Nephron (organoid): ENCODE results near the gene ARL14EPL.
A peak's percentile ranks its signal among the peaks of the same experiment; 100 is the strongest.

Experiments
- H3K27ac Mint-ChIP-seq, 3 experiments: 2 replicates each; pipeline ENCODE4 v1.8.0; 2020; ENCODE audit warnings: mixed read lengths in 3 of 3, mild to moderate bottlenecking in 2 of 3, moderate library complexity in 1 of 3
- H3K27me3 Mint-ChIP-seq: 2 replicates; pipeline ENCODE4 v1.8.0; 2021; ENCODE audit warnings: low read depth, mild to moderate bottlenecking, moderate library complexity, mixed read lengths
- H3K36me3 Mint-ChIP-seq: 2 replicates; pipeline ENCODE4 v1.8.0; 2020; ENCODE audit warnings: low read depth, mixed read lengths
- H3K4me1 Mint-ChIP-seq: 2 replicates; pipeline ENCODE4 v1.8.0; 2020; ENCODE audit warnings: mixed read lengths
- H3K4me3 Mint-ChIP-seq, 3 experiments: 2 replicates each; pipeline ENCODE4 v1.8.0; 2020; ENCODE audit warnings: mild to moderate bottlenecking in 3 of 3, mixed read lengths in 3 of 3, moderate library complexity in 2 of 3
- H3K9me3 Mint-ChIP-seq: 2 replicates; pipeline ENCODE4 v1.8.0; 2020; ENCODE audit warnings: mixed read lengths
- TF ChIP-seq, protein P1 (sequence below), 3 experiments: fragments of 200-600 bp; sonication (generic); IDR thresholded peaks; one replicate each; pipeline ENCODE4 v1.5.0; 2021; ENCODE audit warnings: antibody characterized with exemption in 3 of 3; ENCODE audit not compliant: unreplicated experiment in 3 of 3

Gene ARL14EPL

DNA sequence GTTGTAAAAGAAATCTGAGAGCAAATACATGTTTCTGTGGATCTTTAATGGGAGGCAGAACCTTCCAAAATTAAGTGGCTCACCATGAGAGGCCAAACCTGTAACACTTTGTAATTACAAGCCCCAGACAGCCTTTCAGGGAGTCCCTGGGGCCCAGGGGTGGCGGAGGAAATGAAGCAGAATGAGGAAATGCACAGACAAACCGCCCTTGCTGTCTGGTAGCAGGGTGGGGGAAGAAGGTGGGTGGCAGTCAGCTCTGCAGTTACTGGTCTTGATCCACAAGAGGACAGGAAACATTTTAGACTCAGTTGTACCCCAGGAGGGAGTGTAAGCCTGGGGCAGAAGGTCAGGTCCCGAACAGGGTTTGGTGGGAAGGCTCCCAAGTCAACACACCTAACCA, 6.5 kb downstream of the ARL14EPL start:
- H3K4me3 Mint-ChIP-seq, result no peak overlapping the region
- no peaks in the 10 kb centered on the region for H3K36me3 Mint-ChIP-seq
- peak overlapping the region in 1 of 3 experiments; percentile 15 for H3K27ac Mint-ChIP-seq
- no peaks in the 10 kb centered on the region for H3K9me3 Mint-ChIP-seq
- peaks cover 9% of the 10 kb centered on the region for H3K4me1 Mint-ChIP-seq
- TF ChIP-seq, protein P1, sequence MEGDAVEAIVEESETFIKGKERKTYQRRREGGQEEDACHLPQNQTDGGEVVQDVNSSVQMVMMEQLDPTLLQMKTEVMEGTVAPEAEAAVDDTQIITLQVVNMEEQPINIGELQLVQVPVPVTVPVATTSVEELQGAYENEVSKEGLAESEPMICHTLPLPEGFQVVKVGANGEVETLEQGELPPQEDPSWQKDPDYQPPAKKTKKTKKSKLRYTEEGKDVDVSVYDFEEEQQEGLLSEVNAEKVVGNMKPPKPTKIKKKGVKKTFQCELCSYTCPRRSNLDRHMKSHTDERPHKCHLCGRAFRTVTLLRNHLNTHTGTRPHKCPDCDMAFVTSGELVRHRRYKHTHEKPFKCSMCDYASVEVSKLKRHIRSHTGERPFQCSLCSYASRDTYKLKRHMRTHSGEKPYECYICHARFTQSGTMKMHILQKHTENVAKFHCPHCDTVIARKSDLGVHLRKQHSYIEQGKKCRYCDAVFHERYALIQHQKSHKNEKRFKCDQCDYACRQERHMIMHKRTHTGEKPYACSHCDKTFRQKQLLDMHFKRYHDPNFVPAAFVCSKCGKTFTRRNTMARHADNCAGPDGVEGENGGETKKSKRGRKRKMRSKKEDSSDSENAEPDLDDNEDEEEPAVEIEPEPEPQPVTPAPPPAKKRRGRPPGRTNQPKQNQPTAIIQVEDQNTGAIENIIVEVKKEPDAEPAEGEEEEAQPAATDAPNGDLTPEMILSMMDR (IDR thresholded peaks at IDR 0.05; ENCODE audit: unreplicated experiment in 3 of 3), result no peak
- no peaks in the 10 kb centered on the region for H3K27me3 Mint-ChIP-seq

DNA sequence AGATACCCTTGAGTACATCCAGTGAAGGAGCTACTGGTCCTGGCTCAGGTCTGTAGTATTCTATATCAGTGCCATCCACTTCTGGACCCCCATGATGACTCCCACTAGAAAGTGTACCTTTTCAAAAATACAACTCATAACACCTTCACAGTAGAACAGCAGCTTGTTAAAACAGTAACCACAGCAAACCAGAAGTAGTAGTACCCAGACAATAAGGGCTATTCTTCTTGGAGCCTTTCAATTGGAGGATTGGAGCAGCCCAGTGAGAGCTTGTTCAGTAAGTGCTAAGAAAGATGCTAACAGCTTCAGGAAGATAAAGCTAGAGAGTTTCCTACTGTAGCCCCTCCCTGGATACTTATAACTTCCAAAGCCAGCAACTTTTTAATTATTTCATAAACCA, 10.1 kb downstream of the ARL14EPL start:
- Mint-ChIP-seq H3K9me3 (no peaks in the 10 kb centered on the region), H3K4me1 (peaks cover 13% of the 10 kb centered on the region), H3K4me3 (no peak overlapping the region), H3K27me3 (no peaks in the 10 kb centered on the region), H3K36me3 (no peaks in the 10 kb centered on the region), H3K27ac (peak overlapping the region in 1 of 3 experiments; percentile 36)
- TF ChIP-seq, protein P1 (IDR thresholded peaks at IDR 0.05; ENCODE audit: unreplicated experiment in 3 of 3), result no peak

DNA sequence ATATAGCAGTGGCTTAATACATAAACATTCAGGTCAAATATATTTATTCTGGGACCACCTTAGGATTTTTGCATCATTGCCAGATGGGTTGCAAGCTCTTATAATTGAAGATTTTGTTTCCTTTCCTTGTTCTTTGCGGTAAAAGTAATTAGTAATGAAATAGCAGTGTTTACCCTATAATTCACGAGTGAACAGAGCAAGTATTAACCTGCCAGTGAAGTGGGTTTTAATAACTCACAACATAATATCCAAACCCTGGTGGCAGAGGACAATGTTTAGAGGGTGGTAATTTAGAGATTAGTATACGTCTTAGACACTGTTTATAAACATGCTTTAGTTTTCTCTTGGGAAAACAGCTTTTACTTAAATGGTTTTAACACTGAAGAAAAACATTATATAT, 11.8 kb downstream of the ARL14EPL start:
- TF ChIP-seq, protein P1 (IDR thresholded peaks at IDR 0.05; ENCODE audit: unreplicated experiment in 3 of 3), result no peak
- H3K9me3 Mint-ChIP-seq, result no peaks in the 10 kb centered on the region
- no peaks in the 10 kb centered on the region for H3K27me3 Mint-ChIP-seq
- peak overlapping the region; percentile 54 to 90 (median 83) for H3K27ac Mint-ChIP-seq
- peaks cover 13% of the 10 kb centered on the region for H3K4me1 Mint-ChIP-seq
- no peak overlapping the region for H3K4me3 Mint-ChIP-seq
- no peaks in the 10 kb centered on the region for H3K36me3 Mint-ChIP-seq

DNA sequence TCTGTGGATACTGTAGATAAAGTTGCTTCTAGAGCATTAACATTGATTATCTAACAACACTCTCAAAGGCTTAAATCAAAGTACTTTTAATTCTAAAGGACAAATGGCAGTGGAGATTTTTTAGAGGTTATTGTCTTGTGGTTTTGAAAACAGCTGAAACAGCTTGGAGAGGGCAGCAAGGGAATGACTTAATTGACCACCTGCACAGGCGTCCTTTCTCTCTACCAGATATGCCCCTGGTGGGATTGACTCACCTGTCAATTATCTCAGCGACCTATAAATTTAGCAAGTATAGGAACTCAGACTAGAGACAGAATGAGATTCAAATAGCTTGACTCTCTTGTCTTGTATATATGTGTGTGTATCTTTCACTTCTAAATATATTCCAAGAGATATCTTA, 13.5 kb downstream of the ARL14EPL start:
- Mint-ChIP-seq H3K4me1 (peaks cover 13% of the 10 kb centered on the region), H3K36me3 (no peaks in the 10 kb centered on the region), H3K27me3 (no peaks in the 10 kb centered on the region), H3K27ac (no peak overlapping the region), H3K4me3 (no peak overlapping the region), H3K9me3 (no peaks in the 10 kb centered on the region)
- TF ChIP-seq, protein P1 (IDR thresholded peaks at IDR 0.05; ENCODE audit: unreplicated experiment in 3 of 3), result no peak

GRCh38 chr5:116046261-116046660, 14.0 kb downstream of the ARL14EPL start:
- H3K27me3 Mint-ChIP-seq, result no peaks in the 10 kb centered on the region
- TF ChIP-seq, protein P1 (IDR thresholded peaks at IDR 0.05; ENCODE audit: unreplicated experiment in 3 of 3), result no peak
- no peaks in the 10 kb centered on the region for H3K36me3 Mint-ChIP-seq
- no peak overlapping the region for H3K27ac Mint-ChIP-seq
- peaks cover 17% of the 10 kb centered on the region for H3K4me1 Mint-ChIP-seq
- no peaks in the 10 kb centered on the region for H3K9me3 Mint-ChIP-seq
- H3K4me3 Mint-ChIP-seq, result no peak overlapping the region

DNA sequence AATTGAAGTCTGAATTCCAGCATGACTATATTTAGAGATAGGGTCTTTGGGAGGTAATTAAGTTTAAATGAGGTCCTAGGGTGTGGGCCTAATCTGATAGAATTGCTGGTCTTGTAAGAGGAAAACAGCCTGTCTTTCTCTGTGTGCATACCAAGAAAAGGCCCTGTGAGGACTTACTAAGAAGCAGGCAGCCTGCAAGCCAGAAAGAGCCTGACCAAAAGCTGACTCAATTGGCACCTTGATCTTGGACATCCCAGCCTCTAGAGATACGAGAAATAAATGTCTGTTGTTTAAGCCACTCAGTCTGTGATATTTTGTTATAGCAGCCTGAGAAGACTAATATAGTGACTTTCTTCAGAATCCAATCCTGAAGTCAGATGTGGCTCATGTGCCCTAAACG, 14.6 kb downstream of the ARL14EPL start:
- Mint-ChIP-seq H3K27me3 (no peaks in the 10 kb centered on the region), H3K9me3 (no peaks in the 10 kb centered on the region), H3K4me3 (no peak overlapping the region), H3K27ac (no peak overlapping the region), H3K36me3 (no peaks in the 10 kb centered on the region), H3K4me1 (peaks cover 17% of the 10 kb centered on the region)
- TF ChIP-seq, protein P1 (IDR thresholded peaks at IDR 0.05; ENCODE audit: unreplicated experiment in 3 of 3), result no peak
